GM10248 (cell line): Measurements from ENCODE around the gene RNF39.
A peak's percentile ranks its signal among the peaks of the same experiment; 100 is the strongest.
"Not testable (repeated sequence)": the region's sequence is repeated elsewhere in the genome, so short reads cannot be mapped to it uniquely, and the experiment has no call there.

Experiments used
- CTCF ChIA-PET: fragments of 300-600 bp; sonication (Branson Sonifier 250); formaldehyde crosslinking; extraction: SDS; loops from one replicate; lab custom pipeline; 2021; ENCODE audit warnings: antibody characterized with exemption; lab: Yijun Ruan, JAX
- POLR2A ChIA-PET: fragments of 350-650 bp; sonication (Branson Sonifier 250); formaldehyde crosslinking; extraction: SDS; loops from one replicate; lab custom pipeline; 2020; ENCODE audit warnings: antibody characterized with exemption; lab: Yijun Ruan, JAX
- DNase-seq: peaks from one replicate; pipeline ENCODE4 v3.0.0; 2012; ENCODE audit errors: extremely low spot score
- TF ChIP-seq, protein P1 (sequence below): IDR thresholded peaks from 2 replicates; pipeline ENCODE4 v1.5.1; 2012; ENCODE audit warnings: mild to moderate bottlenecking, low read depth; ENCODE audit errors: extremely low read depth, missing control alignments, control extremely low read depth

Gene RNF39

DNA sequence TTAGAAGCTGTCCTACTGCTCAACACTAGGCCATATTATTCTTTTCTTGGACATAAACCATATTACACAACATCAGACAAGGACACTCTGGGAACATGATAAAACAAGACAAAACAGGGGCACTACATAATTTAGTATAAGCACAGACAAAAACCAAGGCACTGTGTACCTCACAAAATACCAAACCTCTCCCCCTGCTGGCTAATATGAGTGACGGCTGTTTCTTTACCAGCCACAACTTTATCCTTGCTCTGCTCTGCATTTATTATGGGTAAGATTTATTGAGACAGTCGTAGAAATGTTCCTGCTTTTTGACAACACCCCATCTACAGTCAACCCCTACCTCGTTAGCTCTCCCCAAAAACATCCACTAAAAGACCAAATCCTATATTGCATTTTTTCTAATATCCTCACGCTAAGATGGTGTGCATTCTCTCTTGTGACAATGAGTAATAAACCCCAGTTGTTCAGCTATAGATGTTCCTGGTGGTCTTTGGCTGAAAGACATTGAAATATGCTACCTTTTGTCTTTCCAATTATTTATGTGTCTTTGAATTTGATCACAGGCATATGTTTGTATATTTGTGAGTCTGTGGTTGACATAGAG, 38.3 kb downstream of the RNF39 start:
- POLR2A ChIA-PET = no interaction called here
- TF ChIP-seq, protein P1, sequence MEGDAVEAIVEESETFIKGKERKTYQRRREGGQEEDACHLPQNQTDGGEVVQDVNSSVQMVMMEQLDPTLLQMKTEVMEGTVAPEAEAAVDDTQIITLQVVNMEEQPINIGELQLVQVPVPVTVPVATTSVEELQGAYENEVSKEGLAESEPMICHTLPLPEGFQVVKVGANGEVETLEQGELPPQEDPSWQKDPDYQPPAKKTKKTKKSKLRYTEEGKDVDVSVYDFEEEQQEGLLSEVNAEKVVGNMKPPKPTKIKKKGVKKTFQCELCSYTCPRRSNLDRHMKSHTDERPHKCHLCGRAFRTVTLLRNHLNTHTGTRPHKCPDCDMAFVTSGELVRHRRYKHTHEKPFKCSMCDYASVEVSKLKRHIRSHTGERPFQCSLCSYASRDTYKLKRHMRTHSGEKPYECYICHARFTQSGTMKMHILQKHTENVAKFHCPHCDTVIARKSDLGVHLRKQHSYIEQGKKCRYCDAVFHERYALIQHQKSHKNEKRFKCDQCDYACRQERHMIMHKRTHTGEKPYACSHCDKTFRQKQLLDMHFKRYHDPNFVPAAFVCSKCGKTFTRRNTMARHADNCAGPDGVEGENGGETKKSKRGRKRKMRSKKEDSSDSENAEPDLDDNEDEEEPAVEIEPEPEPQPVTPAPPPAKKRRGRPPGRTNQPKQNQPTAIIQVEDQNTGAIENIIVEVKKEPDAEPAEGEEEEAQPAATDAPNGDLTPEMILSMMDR = peak; percentile 61
- DNase-seq = peak; percentile 38
- CTCF ChIA-PET = interaction anchor here (1.0 to 3.8 kb wide), 7 partner anchors 9 to 189 kb away, joined by 3 to 14 read pairs (median 4); no protein-coding TSS in a partner anchor

DNA sequence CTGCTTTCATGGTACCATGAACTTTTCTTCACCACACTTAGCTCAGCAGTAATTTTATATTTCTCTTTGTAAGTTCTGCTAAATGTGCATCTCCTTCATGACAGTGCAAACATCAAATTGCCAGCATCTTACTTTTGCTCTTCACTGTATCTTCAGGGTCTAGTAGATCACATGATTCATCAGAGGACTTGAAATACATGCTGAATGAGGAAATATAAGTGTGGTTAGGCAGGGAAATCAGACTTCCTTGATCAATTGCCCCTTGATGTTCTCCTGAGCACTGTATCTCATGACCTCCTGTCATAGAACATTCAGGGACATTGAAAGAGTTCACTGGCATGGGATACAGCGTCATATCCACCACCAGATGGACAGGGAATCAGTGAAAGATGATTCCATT, 39.8 kb downstream of the RNF39 start:
- CTCF ChIA-PET = interaction anchor here (1.2 to 3.8 kb wide), 4 partner anchors 10 to 16 kb away, joined by 4 to 14 read pairs (median 6); no protein-coding TSS in a partner anchor
- TF ChIP-seq, protein P1 = no peak
- DNase-seq = no peak
- POLR2A ChIA-PET = no interaction called here

DNA sequence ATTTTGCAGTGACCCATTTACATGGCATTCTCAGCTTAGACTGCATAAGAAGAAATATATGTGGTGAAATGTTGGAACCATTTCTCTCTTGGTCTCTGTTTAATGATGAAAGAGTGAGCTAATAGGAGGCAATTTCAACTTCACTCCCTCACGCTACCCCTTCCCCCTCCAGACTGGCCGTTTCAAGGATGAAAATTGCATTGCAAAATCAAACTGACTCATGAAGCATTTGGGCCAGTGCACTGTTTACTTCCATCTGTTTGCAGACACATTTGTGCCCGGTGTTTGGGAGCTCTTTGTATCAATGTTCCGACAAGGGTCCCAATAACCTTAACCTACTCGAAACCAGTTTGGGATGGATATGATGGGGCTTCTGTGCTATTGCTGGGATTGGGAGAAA, 42.1 kb downstream of the RNF39 start:
- DNase-seq, POLR2A ChIA-PET: not testable (repeated sequence)
- CTCF ChIA-PET = interaction anchor here (1.2 to 1.3 kb wide), 2 partner anchors 10 to 57 kb away, joined by 3 to 4 read pairs; no protein-coding TSS in a partner anchor

DNA sequence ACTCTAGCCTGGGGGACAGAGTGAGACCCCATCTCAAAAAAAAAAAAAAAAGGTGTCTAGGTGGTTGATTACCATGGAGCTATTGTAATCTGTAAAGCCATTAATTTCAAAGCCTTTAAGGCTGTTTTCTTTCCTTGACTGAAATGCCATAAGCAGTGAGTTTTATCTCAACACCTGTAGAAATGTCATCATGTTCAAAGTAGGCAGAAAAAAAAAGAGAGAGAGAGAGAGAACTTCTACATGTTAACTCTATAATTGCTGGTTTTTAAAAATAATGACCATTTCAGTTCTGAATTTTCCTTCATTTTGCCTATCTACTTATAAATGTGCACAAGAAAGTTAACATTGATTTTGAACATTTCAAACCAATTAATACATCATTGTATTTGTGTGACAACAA, 44.2 kb downstream of the RNF39 start:
- ChIA-PET POLR2A (no interaction called here), CTCF (interaction anchor here (1.5 kb wide), 1 partner anchor 14 kb away, joined by 3 read pairs; no protein-coding TSS in a partner anchor)
- TF ChIP-seq, protein P1 = no peak
- DNase-seq = no peak

DNA sequence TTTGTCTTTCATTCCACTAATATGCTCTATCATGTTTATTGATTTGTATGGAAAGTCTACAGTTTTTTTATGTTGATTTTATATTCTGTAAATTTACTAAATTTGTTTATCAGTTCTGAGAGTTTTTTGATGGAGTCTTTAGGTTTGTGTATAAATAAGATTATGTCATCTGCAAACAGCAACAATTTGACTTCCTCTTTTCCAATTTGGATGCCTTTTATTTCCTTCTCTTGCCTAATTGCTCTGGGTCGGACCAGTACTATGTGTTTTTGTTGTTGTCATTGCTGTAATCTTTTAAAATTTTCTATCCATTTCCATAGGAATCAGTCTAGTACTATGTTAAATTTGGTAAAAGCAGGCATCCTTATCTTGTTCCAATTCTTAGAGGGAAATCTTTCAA, 46.0 kb downstream of the RNF39 start:
- DNase-seq = no peak
- TF ChIP-seq, protein P1 = no peak
- CTCF ChIA-PET = interaction anchor here (1.2 kb wide), 1 partner anchor 10 kb away, joined by 4 read pairs; no protein-coding TSS in a partner anchor
- POLR2A ChIA-PET = no interaction called here

DNA sequence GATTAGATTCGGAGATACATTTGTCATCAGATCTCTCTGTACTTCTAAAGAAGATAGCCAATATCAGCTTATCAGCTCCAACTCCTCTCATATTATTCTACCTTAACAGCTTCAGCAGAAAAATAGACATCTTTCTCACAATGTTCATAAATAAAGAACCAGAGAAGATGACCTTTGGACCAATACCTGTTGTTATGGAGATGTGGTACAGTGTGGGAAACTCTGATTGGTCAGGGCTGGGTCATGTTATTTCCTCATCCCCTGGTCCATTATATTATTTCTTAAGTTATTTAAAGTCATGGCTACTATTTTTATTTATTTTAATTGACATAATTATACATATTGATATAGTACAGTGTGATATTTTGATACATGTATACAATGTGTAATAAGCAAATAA, 50.4 kb downstream of the RNF39 start:
- ChIA-PET CTCF (interaction anchor here (0.7 to 2.7 kb wide), 8 partner anchors 9 to 287 kb away, joined by 3 to 18 read pairs (median 4); no protein-coding TSS in a partner anchor), POLR2A (no interaction called here)
- DNase-seq = no peak
- TF ChIP-seq, protein P1 = no peak

DNA sequence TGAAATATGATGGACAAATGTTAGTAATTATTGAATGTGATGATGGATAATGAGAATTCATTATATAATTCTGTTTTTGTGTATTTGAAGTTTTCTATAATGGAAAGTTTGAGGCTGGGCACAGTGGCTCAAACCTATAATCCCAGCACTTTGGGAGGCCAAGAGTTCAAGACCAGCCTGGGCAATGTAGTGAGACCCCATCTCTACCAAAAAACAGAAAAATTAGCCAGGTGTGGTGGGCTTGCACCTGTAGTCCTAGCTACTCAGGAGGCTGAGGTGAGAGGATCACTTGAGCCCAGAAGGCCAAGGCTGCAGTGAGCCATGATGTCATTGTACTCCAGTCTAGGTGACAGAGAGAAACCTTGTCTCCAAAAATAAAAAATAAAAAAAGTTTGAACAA, 52.9 kb downstream of the RNF39 start:
- CTCF ChIA-PET = interaction anchor here (1.0 to 2.7 kb wide), 4 partner anchors 9 to 171 kb away, joined by 4 to 18 read pairs (median 6); no protein-coding TSS in a partner anchor
- POLR2A ChIA-PET, DNase-seq: not testable (repeated sequence)
